IPS DF 4.7 (cell line): ENCODE measurements around the gene ANXA5.
"Not testable (repeated sequence)": the region's sequence is repeated elsewhere in the genome, so short reads cannot be mapped to it uniquely, and the experiment has no call there.

ENCODE experiments used
- DNase-seq: peaks from one replicate; pipeline ENCODE4 v3.0.0-alpha.2; 2013; ENCODE audit warnings: low spot score; ENCODE audit errors: extremely low read depth

ANXA5 gene

GRCh38 chr4:121679267-121679666, 17.5 kb downstream of the ANXA5 start:
- DNase-seq: no peak

GRCh38 chr4:121677524-121677923, 19.3 kb downstream of the ANXA5 start:
- no peak for DNase-seq

DNA sequence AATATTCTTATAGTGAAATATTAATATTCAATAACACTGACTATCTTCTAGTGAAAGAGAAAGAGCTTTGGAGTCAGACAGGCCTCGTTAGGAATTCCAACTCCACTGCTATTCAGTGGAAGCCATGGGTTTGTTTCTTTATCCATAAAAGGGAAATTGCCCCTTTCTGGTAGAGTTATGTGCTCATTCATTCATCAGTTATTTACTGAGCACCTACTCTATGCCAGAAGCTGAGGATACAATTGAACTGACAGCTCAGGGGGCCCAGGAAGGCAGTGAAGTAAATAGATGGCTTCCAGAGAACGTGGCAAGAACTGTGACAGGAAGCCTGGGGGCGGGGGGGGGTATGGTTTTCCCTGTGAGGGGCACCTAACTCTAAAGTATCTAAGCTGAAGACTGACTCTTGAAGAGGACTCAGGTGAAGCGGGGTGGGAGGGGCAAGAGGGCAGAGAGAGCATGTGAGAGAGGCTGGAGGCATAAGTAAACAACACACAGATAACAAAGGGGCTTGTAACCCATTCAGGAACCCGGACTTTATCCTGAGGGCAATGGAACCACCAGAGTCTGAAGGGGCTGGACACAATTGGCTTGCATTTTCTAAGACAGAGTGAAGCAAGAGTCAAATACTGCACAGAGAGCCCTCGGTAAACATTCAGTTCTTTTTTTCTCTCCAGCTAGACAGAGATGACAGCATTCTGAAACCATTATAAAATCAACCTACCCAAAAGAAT, 20.3 kb downstream of the ANXA5 start:
- no peak for DNase-seq

DNA sequence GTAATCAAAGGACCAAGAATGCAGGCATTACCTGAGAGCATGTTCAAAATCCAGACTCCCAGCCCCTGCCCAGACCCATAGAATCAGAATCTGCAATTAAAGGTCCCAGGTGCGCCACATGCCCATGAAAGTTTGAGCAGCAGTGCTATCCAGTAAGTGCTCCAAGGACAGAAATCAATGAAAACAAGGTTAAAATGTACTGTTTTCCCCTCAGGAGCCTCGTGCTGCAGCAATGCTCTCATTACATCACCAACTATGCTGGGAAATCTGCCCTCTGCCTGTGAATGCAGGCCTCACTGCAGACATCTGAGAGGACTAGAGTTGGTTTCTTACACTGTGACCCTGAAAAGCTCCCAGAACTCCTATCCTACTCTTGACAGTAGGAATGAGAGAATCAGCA, 21.1 kb downstream of the ANXA5 start:
- DNase-seq: no peak

DNA sequence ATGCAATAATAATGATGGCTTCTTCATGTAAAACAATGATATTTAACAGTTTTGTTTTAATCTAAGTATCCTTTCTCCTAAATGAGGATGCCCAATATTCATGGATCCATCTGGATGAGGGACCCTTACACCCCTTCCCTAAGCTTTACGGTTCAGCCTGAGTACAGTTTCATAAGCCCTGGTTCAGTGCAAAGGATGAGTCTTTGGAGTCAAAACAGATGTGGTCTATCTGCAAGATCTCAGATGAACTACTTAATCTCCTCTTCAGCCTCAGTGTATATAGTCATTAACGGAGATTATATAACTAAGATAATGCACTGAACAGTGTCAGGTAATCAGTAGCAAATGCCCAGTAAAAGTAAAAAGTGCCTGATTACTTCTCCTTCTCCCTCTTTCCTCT, 22.1 kb downstream of the ANXA5 start:
- no peak for DNase-seq

DNA sequence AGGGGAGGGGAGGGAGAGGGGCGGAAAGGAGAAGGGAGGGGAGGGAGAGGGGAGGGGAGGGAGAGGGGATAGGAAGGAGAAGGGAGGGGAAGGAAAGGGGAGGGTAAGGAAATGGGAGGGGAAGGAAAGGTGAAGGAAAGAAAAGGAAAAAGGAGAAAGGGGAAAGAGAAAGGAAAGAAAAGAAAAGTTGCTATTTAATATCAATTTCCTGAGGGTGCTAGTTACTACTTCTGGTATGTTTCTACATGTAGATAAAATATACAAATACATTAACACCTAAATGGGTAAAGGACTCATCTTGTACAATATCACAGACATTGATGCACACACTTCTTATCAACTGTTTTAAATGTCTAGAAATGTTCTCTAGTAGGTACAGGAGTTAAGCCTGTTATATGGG, 22.6 kb downstream of the ANXA5 start:
- no peak for DNase-seq

DNA sequence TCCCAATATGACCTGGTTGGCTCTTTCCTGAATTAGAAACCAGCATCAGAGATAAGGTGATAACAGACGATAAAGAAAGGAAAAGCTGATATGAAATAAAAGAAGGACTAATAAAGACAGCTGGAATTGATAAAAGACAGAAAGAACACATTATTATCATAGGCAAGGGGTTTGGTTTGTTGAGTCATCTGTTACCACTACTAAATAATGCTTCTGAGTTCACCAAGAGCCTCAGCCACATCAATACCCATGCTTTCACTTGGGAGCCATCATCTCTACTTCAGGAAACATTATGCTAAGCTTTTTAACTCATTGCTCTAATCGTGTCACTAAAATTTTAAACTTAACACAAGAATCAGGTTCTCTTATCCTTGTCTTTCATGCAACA, 27.6 kb downstream of the ANXA5 start:
- no peak for DNase-seq

DNA sequence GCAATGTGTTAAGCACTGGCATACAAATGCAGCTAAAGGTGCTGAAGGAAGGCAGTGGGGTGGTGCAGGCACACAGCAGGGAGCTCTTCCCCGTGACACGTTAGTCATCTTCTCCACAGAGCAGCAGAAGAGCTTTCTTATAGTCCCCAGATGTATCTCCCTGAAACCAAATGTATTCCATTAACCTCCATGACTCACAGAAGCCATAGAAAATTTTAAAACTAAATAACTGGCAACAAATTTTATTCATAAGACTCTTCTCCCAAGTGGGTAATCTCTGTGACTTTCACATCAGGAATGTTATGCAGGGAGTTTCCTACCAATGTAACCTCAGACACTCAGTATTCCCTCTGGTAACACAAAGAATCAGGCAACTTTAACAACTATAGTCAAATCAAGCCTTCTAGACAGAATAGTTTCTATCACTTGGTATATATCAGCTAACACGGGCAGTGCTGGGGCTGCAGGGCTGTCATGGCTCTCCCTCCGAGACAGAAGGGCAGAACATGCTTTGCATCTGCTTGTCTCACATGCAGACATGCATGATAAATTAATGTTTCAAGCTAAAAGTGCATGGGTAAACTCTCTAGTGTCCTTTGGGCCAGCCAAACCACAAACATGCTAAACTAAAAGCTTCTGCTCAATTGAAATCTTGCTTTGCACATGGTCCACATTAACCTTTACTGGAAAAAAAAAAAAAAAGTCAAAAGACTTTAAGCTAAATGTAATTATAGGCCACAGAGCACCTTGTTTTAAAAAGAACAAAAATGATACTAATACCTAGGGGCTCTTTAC, 28.2 kb downstream of the ANXA5 start:
- no peak for DNase-seq

- no peak for DNase-seq
Measured at GRCh38 chr4:121666091-121666679, 30.6 kb downstream of the ANXA5 start.

- no peak for DNase-seq
Measured at GRCh38 chr4:121665371-121665770, 31.4 kb downstream of the ANXA5 start.

DNA sequence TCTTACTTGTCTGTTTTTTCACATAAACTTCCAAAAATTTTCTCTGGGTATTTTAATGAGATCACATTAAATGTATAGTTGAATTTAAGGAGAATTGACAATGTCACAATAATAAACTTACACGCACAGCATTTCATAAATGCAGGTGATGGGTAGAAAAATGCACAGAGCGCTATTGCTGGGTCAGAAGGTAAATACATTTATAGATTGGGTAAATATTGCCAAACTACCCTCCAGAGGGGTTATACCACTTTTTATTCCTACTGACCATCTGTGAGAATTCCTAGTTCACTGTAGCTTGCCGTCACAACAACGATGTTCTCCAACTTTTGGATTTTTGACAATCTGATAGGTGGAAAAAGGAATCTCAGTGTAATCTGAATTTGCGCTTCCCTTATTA, 34.6 kb downstream of the ANXA5 start:
- DNase-seq: no peak

- not testable (repeated sequence) for DNase-seq
Measured at GRCh38 chr4:121660175-121660933, 36.4 kb downstream of the ANXA5 start.

GRCh38 chr4:121658125-121658524, 38.7 kb downstream of the ANXA5 start:
- no peak for DNase-seq

- peak; percentile 9 for DNase-seq
Measured at GRCh38 chr4:121656269-121656641, 40.5 kb downstream of the ANXA5 start.

GRCh38 chr4:121655320-121656268, 41.2 kb downstream of the ANXA5 start:
- DNase-seq: no peak

- no peak for DNase-seq
Measured at GRCh38 chr4:121654738-121655137, 42.0 kb downstream of the ANXA5 start.

- DNase-seq: no peak
Measured at GRCh38 chr4:121653986-121654385, 42.8 kb downstream of the ANXA5 start.

DNA sequence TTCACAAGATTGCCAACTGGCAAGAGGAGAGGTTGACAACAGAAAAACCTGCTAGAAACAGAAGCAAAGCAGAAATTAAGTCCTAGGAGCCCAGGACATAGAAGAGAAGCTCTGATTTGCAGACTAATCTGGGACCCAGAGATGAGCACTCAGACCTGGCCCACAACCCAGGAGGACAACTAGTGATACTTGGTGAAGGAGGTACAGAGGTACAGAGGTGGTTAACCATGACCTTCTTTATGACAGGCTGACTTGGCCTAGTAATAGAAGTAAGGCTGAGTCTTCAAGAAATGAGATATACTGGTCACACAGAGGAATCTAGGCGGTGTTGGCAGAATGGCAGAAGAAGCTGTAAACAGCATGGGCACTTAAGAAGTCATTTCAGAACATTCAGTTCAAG, 43.6 kb downstream of the ANXA5 start:
- no peak for DNase-seq

- DNase-seq: no peak
Measured at GRCh38 chr4:121651597-121651996, 45.2 kb downstream of the ANXA5 start.

- no peak for DNase-seq
Measured at GRCh38 chr4:121650741-121651140, 46.0 kb downstream of the ANXA5 start.

DNA sequence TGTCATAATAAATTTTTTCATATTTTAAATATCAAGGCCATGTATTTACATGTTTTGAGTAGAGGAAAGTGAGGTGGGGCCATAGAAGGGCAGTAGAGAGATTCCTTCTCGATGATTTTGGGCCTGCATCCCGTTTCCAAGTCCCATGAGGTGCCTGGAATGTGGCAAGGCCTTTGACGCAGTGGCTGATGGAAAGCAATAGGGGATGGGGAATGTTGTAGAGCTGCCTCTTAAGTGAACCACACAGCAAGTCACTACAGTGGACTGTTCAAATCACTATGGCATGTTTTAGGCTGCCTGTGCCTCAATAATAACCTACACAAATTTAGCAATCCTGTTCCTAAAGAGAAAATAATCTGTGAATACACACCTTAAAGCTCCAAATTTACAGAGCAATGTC, 48.3 kb downstream of the ANXA5 start:
- no peak for DNase-seq
